Kidney tubule cell (primary cell): ENCODE measurements around the gene ARFIP2.
"Not testable (repeated sequence)": the region's sequence is repeated elsewhere in the genome, so short reads cannot be mapped to it uniquely, and the experiment has no call there.

Experiments used
- DNase-seq: peaks from one replicate; pipeline ENCODE4 v3.0.0-alpha.2; 2018; ENCODE audit warnings: low spot score

ARFIP2 gene, protein sequence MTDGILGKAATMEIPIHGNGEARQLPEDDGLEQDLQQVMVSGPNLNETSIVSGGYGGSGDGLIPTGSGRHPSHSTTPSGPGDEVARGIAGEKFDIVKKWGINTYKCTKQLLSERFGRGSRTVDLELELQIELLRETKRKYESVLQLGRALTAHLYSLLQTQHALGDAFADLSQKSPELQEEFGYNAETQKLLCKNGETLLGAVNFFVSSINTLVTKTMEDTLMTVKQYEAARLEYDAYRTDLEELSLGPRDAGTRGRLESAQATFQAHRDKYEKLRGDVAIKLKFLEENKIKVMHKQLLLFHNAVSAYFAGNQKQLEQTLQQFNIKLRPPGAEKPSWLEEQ

GRCh38 chr11:6481012-6481923 is at the start of gene ARFIP2, which contains the start of gene TIMM10B:
Gene ARFIP2, minus strand, starts transcription at chr11:6481331. Its CDS starts 910 bp downstream, at chr11:6480421.
Gene TIMM10B, plus strand, starts transcription at chr11:6481501. Its CDS starts 16 bp downstream, at chr11:6481517.
- DNase-seq = peak; percentile 98

DNA sequence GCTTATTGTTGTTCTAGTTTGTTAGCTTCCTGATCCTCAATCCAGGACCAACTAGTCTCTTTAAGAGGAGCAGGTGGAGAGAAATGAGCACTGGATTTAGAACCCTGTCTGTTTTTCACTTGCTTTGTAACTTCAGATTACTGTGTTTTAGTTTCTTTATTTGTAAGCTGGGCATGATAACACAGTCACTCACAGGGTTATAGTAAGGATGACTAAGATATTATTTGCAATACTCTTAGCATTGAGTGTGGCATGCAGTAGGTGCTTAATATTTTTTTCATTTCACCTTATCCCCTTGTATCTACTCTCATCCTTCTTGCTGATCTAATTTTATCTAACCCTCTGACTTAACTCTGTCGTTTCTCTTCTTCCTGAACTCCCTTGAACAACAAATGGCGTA is 49.7 kb upstream of the ARFIP2 start:
- DNase-seq = no peak

DNA sequence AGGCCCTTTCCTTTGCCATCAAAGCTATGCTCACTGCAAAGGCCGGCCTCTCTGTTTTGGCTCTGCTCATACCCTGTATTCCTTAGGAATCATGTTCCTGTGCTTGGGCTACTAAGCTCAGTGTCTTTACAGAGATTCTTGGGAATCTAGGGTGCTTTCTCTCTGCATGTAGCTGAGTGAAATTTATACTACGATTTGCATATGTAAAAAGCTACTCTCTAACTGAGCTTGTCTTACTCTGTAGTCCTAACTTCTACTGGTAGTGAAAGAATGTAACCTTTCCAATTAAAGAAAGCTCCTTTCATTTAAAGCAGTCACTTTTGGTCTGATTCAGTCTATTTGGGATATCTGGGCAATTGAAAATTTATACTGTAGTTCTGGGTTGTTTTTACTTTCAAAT is 48.1 kb upstream of the ARFIP2 start:
- no peak for DNase-seq

- no peak for DNase-seq
Measured at GRCh38 chr11:6526411-6527135, 45.4 kb upstream of the ARFIP2 start.

- DNase-seq = peak; percentile 83
Measured at GRCh38 chr11:6523253-6523652, 42.1 kb upstream of the ARFIP2 start.

- not testable (repeated sequence) for DNase-seq
Measured at GRCh38 chr11:6521946-6522345, 40.8 kb upstream of the ARFIP2 start.

GRCh38 chr11:6520265-6520664 is 39.1 kb upstream of the ARFIP2 start:
- no peak for DNase-seq

DNA sequence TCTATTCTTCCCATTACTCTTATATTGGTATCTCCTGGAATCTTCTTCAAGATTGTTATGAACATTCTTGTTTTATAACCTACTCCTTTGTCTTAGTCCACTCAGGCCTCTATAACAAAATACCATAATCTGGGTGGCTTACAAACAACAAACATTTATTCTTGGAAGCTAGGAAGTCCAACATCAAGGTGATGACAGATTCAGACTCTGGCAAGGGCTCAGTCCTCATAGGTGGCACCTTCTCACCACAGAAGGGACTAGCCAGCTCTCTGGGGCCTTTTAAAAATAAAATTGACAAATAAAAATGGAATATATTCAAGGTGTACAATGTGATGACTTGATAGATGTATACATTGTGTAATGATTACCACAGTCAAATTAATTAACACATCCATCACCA is 35.7 kb upstream of the ARFIP2 start:
- DNase-seq = no peak

GRCh38 chr11:6505577-6506240 is 24.6 kb upstream of the ARFIP2 start:
- peak; percentile 68 for DNase-seq

DNA sequence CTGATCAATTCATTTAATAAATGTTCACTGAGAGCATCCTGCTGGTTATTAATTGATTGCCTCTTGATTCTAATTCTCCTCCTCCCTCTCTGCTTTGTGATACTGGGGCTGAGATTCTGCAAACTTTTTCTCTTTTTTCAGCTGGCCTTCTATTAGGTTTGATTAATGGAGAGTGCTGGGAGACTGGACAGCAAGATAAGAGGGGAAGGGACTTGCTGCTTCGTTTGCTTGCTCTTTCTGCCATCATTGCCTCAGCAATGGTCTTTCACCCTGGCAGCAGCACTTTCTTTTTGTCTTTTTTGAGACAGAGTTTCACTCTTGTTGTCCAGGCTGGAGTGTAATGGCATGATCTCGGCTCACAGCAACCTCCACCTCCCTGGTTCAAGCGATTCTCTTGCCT is 23.0 kb upstream of the ARFIP2 start:
- DNase-seq = no peak

GRCh38 chr11:6502382-6502781 is 21.3 kb upstream of the ARFIP2 start:
- no peak for DNase-seq

DNA sequence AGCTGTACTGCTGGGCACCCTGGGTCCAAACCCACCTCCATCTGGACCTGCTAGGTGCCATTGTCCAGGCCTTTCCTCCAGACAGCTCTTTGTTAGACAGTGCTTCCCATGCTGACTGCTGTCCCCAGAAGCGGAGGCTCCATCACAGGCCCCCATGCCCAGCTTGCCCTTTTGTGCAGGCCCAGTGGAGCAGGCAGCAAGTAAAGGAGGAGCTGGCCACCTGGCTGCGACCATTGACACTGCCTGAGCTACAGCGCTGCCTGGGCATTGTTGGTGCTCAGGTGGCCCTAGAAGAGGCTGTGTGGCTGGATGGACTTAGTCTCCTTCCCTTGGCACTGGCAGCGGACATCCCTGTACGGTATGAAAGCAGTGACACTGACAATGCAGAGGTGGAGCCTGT is 17.4 kb upstream of the ARFIP2 start:
- no peak for DNase-seq

- no peak for DNase-seq
Measured at GRCh38 chr11:6498121-6498520, 17.0 kb upstream of the ARFIP2 start.

GRCh38 chr11:6497069-6497839 is 16.1 kb upstream of the ARFIP2 start, which contains the start of gene DNHD1:
Gene DNHD1, plus strand, starts transcription at chr11:6497280. Its CDS starts 936 bp downstream, at chr11:6498216.
- DNase-seq = no peak

DNA sequence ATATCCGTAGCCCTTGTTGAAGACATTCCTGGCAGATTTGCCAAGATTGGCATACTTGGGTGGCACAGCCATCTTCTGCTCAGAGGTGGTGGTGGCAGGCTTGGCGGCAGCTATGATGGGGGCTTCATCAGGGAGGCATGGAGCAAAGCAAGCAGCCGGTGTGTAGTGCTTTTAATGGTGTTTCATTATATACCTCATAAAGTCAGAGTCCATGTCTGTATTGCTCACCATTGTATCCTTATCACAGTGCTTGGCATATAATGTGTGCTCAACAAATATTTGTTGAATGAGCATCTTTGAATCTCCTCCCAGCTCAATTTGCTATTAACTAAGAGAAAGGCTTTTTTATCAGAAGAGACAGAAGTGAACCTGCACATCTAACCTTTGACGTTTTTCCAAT is 8.2 kb upstream of the ARFIP2 start:
- DNase-seq = no peak

DNA sequence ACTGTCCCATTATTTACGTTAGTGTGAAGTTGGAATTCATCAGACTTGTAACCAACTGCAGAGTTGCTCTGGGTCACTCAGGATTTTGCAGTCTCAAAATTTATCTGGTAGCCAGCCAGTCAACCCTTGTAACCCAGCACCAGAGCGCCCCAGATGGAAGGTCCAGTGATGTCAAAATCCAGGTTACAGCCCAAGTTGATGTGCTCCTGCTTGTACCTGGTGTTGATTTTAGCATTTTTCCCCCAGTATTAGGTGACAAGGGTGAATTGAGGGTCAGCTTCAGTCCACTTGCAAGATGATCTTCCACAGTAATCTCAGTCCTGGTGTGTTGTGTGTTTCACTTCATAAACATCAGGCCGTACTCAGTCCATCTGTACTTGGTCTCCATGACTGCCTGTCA is 7.7 kb upstream of the ARFIP2 start:
- DNase-seq = no peak

GRCh38 chr11:6488342-6488741 is 7.2 kb upstream of the ARFIP2 start:
- DNase-seq = no peak

- DNase-seq = no peak
Measured at GRCh38 chr11:6486938-6487337, 5.8 kb upstream of the ARFIP2 start.

DNA sequence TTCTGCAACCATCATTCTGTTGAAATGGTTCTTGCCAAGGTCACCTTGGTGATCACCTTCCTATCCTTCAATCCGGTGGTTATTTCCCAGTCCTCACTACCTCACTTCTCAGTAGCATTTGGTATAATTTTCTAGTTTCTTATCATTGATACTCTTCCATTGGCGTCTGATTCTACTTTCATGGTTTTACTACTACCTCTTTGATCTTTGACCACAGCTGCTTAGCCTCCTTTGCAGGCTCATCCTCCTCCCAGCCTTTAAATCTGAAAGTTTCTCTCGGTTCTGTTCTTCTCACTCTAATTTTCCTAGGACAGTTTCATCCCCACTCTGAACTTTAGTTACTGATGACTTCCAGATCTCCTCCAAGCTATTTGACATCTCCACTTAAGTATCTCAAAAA is 5.1 kb upstream of the ARFIP2 start:
- no peak for DNase-seq

DNA sequence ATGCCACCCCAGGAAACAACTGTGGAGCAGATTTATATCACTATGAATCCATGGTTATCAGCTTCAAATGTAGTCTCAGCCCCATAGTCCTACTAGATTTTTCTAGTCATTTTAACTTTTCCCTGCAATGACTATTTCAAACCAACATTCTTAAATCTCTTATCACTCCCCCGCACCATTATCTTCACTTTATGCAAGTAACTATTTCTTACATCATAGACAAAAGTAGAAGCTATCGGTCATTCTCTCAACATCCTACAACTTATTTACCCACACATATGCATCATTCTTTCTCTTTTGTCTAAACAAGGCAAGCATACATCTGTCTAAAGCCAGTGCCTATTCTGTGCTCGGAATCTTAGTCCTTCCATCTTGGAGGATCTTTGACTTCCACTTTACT is 4.5 kb upstream of the ARFIP2 start:
- DNase-seq = no peak

- no peak for DNase-seq
Measured at GRCh38 chr11:6483015-6483414, 1.9 kb upstream of the ARFIP2 start.
